Limb (tissue), 2 donors: ENCODE measurements around the gene IL1R2.

Source experiments
- DNase-seq, 2 donors: peaks; one replicate each; pipeline ENCODE4 v3.0.0-alpha.2; 2016; ENCODE audit errors: extremely low spot score in 2 of 2

IL1R2 gene

GRCh38 chr2:102020596-102021170 lies 28.9 kb downstream of the IL1R2 start:
- DNase-seq = peak; percentile 79 to 88

- DNase-seq = peak in 1 of 2 donors; percentile 48
These were observed 30.0 kb downstream of the IL1R2 start for GRCh38 chr2:102021779-102022178.

- DNase-seq = no peak
These were observed 31.3 kb downstream of the IL1R2 start for GRCh38 chr2:102022884-102023539.

- DNase-seq = no peak
These were observed 32.6 kb downstream of the IL1R2 start for GRCh38 chr2:102024410-102024809.

GRCh38 chr2:102025016-102025501 lies 33.3 kb downstream of the IL1R2 start:
- DNase-seq = no peak

GRCh38 chr2:102025583-102026267 lies 34.0 kb downstream of the IL1R2 start:
- DNase-seq = no peak

- no peak for DNase-seq
These were observed 35.5 kb downstream of the IL1R2 start for GRCh38 chr2:102027036-102027980.

GRCh38 chr2:102028470-102028869 lies 36.7 kb downstream of the IL1R2 start:
- DNase-seq = no peak

- DNase-seq = no peak
These were observed 37.6 kb downstream of the IL1R2 start for GRCh38 chr2:102029405-102029804.

GRCh38 chr2:102029952-102030351 lies 38.2 kb downstream of the IL1R2 start:
- no peak for DNase-seq

- no peak for DNase-seq
These were observed 38.7 kb downstream of the IL1R2 start for GRCh38 chr2:102030502-102030854.

GRCh38 chr2:102030855-102031527 lies 39.2 kb downstream of the IL1R2 start:
- no peak for DNase-seq

- DNase-seq = no peak
These were observed 40.7 kb downstream of the IL1R2 start for GRCh38 chr2:102032368-102033030.

- DNase-seq = peak in 1 of 2 donors; percentile 51
These were observed 41.4 kb downstream of the IL1R2 start for GRCh38 chr2:102033031-102033749.

GRCh38 chr2:102033750-102034682 lies 42.3 kb downstream of the IL1R2 start:
- DNase-seq = no peak

GRCh38 chr2:102034683-102035548 lies 43.2 kb downstream of the IL1R2 start:
- DNase-seq = no peak

- DNase-seq = no peak
These were observed 45.9 kb downstream of the IL1R2 start for GRCh38 chr2:102037681-102038080.

- no peak for DNase-seq
These were observed 48.5 kb downstream of the IL1R2 start for GRCh38 chr2:102040229-102040628.
